ENCODE measurements around the gene TEX30.
"Not testable (repeated sequence)": the region's sequence is repeated elsewhere in the genome, so short reads cannot be mapped to it uniquely, and the experiment has no call there.

Gene TEX30

DNA sequence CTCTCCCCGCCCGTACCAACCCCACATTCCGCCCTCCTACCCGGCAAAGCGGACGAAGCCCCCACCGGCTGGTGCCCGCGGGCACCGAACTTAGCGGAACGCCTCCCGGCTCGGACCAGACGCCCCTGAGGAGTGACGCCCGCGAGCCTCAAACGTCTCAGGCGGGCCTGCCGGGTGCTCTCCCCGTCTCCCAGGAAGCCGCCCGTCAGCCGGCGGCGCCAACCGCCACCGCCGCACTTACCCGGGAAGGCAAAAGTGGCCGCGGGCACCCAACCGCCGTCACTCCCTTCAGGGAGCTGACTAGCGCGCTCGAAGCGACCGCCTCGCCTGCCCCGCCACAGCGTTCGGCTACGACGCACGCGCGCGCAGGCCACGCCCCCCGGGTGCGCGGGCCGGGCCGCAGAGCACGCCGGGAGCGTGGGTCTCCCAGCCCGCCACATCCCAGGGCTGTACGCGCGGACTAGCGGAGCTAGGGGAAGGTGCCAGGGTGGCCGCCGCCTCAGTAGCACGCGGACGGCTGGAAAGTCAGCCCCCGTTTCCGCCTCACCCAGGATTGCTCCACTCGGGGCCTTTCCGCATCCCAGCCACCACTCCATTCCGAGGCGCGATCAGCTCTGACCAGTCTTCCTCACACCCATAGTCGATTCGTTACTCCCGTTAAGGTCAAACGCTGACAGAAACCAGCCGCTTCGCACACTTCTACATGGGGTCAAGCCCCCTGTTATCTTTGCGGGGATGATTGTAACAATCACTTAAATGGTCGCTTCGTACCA lies at the start of gene TEX30:
Gene TEX30 (minus strand): TSS at position 346 of the 773 bp plus-strand sequence. CDS start 3,760 bp downstream, outside the sequence.
- peak; percentile 87 for DNase-seq (ENCODE audit: low read depth)

DNA sequence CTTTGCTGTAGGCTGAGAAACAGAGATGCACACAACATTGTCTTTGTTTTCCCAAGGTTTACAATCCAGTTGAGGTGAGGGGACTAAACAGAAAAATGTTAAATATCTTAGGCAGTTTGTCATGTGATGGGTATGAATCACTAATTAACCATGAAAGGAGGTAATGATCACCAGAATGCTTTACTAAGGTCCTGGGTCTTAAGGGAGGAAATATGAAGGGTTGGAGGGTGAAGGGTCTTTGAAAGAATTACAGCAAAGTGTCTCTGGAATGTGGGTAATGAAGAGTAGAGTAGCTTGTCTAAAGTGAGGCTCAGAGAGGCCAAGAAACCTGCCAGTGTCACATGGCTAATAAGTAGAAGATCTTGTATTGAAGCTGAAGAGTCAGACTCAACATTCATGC lies 44.3 kb upstream of the TEX30 start:
- DNase-seq (ENCODE audit: low read depth) = no peak

DNA sequence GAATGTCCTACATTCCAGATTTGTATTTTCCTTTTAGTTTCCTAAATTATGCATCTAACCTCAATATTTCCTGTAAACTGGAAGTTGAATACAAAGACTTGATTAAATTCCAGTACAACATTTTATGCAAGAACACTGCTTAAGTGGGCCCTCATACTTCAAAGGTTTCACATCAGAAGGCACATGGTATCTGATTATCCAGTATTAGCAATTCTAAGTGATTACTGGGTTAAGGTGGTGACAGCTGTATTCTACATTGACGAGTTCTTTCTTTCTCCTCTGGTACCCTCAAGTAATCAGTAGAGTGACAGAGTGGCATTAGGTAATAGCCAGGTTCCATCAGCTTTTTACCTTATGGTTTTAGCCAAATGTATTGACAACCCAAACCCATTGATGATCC lies 43.7 kb upstream of the TEX30 start:
- DNase-seq (ENCODE audit: low read depth) = no peak

DNA sequence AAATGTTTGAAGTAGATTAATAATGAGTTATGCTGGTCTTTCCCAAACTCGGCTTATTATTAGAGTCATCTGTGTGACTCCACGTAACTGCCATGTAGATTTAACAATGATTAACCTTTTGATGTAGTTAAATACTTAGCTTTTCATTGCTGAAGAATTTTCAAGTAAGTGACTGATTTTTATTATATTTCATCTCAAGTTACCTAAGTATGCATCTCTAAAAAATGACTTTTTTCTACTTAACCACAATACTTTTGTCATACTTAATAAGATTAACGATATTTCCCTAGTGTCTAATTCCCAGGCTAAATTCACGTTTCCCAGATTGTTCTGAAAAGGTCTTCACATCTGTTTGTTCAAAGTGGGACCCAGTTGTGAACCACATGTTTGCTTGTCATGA lies 43.1 kb upstream of the TEX30 start:
- DNase-seq (ENCODE audit: low read depth) = no peak

DNA sequence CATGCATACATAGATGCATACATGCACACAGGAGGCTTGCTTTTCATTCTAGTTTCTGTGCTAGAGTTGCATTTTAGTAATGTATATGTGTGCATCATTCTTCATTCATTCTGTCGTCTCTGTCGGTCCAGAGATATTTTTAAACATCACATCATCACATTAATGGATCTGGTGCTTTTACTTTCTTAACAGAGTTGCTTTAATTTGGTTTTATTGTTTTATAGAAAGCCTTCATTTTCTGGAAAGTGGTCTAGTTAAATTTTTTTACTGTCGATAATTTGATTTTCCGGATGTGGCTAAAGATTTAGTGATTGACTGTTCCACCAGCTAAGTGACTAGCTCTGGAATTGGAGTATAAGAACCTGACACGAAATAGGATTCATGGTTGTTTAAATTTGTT lies 42.2 kb upstream of the TEX30 start:
- DNase-seq (ENCODE audit: low read depth) = no peak

DNA sequence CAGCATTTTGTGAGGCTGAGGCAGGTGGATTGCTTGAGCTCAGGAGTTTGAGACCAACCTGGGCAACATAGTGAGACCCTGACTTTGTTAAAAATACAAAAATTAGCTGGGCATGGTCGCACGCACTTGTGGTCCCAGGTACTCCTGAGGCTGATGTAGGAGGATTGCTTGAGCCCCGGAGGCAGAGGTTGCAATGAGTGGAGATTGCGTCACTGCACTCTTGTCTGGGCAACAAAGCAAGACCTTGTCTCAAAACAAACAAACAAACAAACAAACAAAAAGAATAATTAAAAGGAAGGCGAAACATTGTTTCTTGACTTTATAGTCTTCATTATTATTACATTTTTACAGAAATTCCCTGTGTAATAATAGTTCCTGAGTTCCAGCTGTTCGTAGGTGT lies 41.2 kb upstream of the TEX30 start:
- DNase-seq (ENCODE audit: low read depth) = no peak

DNA sequence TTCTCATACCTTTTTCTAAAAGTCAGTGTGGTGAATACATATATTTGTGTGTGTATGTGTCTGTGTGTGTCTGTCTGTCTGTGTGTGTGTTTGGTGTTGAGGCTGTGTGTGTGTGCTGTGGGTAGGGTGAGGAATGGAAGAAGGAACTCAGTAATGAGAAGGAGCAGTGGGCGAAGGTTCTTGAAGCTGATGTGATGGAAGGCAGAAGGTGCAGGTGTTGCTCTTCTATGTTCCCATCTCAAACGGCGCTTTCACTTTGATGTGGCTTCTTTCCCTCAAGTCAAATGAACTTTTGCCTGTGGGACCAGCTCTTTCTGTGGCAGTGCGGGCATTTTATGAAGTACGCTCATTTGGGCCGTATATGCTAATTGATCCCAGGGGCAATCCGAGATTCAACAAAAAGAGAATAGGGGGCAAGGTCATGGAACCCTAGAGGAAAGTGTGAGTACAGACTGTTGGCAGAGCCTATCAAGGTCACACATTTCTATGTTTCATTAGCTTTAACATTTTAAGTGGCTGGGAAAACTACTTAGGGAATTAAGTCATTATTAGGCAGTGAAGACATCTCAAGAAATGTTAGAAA lies 40.5 kb upstream of the TEX30 start:
- DNase-seq (ENCODE audit: low read depth) = no peak

DNA sequence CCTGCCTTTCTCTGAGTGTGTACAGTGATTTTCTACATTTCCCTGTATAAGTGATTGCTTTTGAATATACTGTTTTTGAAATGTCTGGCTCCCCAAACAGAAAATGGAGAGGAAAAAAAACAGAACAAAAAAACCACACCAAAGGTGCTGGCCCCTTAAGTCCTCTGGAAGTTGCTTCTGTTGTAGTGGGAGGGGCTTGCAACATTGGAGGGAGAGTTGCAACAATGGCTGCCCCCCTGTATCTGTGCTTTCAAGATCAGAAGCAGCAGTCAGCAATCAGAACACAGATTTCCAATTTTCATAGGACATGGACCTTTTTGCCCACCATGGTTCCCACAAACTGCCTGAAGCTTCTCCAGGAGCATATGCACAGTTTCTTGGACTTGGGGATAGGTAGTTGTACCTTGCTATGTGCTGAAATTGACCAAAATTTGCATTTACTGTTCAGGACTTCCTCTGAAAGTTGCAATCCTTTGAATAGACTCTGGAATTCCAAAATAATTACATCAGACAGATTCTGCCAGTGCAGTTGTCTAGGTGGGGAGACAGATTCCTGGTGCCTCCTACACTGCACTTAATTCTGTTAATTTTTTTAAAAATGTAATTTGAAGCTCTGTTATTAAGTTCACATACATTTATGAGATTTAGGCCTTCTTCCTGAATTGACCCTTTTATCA lies 39.2 kb upstream of the TEX30 start:
- no peak for DNase-seq (ENCODE audit: low read depth)

DNA sequence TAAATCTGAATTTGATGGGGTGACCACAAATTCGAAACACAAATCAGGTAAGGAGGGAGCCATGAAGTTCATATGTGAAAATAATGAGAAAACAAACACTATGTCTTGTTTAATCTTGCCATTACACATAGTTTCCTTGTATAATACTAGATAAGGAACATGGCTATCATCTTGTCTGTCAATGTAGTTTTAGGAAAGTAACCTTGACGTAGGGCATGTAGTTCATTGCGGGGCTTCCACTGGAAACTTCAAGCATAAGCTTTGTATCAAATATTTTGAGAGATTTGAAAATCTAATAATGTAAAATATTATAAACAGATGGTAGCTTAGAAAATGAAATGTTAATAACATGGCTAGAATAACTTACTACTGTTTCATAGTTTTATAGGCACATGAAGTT lies 34.1 kb upstream of the TEX30 start:
- DNase-seq (ENCODE audit: low read depth) = no peak

DNA sequence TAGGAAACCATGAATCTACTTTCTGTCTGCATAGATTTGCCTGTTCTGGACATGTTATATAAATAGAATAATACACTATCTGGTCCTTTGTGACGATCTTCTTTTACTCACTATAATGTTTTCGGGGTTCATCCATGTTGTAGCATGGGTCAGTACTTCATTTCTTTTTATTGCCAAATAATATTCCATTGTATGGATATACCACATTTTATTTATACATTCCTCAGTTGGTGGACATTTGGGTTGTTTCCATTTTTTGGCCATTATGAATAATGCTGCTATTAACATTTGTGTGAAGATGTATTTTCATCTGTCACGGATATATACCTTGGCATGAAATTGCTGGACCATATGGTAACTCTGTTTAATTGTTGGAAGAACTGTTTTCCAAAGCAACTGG lies 32.1 kb upstream of the TEX30 start:
- no peak for DNase-seq (ENCODE audit: low read depth)

DNA sequence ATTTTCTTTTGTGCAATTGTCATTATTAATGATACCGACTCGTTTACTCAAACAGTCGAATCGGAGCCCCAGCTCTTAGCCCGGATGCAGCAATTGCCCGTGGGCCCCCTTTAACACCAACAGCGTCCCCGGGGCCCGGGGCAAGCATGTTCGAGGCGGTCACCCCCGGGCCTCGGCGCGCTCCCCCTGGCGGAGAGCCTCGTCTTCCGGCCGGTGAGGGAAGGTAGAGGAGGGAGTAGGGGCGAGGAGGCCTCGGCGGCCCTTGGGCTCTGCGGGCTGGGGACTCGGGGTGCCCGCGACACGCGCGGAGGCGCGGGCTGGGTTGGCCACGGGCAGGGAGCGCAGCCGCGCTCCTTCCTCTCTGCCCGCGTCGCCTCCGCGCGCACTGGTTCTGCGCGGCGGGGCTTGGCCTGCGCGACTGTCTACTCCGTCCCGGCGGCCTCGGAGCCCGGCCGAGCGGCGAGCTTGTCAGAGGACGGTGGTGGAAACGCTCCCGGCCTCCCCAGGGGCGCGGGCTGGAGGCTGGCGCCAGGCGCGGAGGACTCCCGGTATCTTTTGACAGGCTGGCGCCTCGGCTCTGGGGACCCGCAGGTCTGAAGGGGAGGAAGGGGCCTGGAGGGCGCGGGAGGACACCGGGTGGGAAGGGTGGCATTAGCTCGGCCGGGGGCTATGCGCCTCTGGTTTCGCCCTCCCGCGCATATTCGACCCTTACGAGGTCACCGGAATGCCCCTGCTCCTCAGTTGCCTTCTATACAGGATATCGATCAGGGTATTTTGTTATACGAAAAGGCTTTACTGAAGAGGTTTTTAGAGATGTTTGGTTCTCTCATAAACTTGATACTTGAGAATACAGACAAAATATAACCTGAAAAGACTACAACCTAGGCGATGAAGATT lies 26.8 kb upstream of the TEX30 start:
- DNase-seq (ENCODE audit: low read depth) = peak; percentile 78

DNA sequence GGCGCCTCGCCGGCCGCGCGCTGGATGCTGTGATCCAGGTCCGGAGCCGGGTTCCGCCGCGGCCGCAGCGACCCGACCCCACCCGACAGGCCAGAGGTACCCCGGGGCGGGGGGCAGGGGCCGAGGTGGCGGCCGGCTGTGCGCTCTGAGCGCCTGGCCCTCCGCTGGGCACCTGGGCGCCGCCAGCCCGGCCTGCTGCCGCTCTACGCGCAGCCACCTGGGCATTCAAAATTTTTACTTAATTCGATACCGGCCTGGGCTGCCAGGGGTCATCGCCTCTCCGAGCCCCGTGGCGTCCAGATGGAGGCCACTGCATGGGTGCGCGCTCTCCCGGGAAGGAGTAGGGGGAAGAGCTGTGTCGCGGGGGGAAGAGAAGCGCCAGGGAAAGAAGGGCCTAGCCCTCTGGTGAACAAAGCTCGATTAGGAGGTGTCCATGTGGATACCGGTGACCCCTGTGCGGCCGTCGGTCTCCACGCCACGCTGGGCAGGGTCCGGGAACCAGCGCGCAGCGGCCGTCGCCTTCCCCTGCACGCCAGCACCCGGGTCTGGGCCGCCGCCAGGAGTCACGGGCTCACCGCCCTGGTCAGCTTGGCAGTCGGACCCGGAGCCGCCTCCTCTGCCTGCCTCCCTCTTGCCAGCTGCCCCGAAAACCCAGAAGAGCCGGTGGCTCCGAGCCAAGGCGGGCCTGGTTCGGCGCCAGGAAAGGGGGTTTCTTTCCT lies 26.0 kb upstream of the TEX30 start:
- no peak for DNase-seq (ENCODE audit: low read depth)

DNA sequence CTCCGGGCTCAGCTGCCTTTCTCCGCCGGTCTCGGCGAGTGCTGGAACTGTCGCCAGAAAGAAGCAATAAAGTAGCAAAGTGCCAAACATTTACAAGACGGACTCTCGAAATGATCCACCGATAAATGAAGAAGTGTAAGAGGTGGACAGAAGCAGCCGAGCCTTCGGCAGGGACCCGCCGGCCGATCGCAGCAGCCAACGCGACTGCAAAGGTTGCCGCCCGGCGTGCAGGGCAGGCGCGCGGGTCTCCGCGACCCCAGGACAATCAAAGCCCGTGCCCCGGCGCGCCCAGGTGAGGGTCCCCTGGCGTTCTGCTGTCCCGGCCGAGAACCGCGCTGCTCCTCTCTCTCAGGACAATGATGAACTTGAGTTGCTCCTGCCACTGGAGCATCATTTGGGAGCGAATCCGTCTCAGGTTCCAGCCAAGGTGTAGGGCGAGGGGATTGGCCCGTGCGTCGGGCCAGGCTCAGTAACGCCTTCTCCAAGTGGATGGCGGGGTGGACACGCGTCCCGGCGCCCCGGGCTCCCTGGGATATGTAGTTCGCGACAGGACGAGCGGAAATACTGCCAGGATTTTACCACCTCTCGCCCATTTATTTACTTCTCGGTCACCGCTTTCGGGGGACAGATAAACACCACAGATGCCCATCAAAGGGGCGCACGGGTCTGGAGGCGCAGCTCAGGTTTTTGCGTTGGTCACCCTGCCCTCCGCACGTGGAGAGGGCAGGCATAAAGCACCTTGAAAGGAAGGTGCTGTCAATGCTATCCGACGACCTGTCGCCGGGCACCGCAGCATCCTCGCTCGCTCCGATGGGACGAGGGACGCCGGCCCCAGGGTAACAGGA lies 25.2 kb upstream of the TEX30 start, which contains the start of the genes BIVM and POGLUT2:
Gene BIVM (plus strand): TSS at position 539 of the 845 bp plus-strand sequence. CDS start 8,149 bp downstream, outside the sequence.
Gene POGLUT2 (minus strand): TSS at position 396 of the 845 bp plus-strand sequence. CDS start 306 bp downstream, at position 90.
- peak; percentile 38 for DNase-seq (ENCODE audit: low read depth)

DNA sequence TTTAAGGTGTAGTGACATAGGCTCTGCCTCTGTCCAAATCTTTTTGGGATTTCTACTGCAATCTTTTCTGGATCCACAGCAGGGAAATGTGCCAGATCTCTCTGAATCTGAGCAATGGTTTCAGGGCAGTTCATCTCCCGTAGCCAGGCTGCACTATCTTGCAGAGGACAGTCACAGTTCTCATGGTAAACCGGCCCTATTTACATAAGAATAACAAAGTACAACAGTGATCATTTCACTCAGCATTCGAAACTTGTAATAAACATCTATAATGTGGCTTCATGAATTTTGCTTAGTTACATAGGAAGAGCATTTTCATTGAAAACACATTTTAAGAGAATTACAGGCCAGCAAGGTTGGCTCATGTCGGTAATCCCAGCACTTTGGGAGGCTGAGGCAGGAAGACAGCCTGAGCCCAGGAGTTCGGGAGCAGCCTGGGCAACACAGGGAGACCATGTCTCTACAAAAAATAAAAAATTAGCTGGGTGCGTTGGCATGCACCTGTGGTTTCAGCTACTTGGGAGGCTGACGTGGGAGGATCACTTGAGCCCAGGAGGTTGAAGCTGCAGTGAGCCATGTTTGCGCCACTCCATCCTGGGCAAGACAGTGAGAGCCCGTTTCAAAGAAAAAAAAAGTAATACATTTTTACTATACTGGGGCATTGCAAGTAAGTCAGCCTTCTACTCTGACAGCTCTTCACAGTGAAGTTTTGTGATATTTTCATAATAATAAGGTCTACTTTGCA lies 20.2 kb upstream of the TEX30 start:
- DNase-seq (ENCODE audit: low read depth) = no peak

DNA sequence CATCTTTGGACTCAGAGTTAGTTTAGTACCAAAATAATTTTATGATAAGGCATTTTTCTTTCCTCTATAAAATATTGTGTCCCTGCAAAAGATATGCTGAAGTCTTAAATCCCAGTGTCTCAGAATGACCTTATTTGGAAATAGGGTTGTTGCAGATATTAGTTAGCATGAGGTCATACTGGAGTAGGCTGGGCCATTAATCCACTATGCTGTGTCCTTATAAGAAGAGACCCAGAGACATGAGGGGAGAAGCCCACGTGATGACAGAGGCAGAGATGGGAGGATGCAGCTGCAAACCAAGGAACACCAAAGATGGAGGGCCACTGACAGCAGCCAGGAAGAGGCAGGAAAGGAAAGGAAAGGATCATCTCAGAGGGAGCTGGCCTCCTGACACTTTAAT lies 18.8 kb upstream of the TEX30 start:
- DNase-seq (ENCODE audit: low read depth) = no peak

DNA sequence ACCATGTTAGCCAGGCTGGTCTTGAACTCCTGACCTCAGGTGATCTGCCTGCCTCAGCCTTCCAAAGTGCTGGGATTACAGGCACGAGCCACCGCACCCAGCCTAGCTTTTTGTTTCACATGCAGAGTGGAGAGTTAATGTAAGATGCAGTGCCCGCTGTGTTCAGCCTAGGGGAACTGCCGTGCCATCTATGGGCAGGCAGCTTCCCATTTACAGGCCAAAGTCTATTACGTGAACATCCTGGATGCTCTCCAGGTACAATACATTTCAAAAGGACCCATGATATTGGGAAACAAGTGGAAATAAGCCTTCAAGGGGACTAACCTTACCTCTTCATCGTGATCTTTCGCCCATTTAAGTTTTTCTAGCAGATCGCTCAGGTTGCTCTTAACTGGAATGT lies 15.1 kb upstream of the TEX30 start:
- no peak for DNase-seq (ENCODE audit: low read depth)

DNA sequence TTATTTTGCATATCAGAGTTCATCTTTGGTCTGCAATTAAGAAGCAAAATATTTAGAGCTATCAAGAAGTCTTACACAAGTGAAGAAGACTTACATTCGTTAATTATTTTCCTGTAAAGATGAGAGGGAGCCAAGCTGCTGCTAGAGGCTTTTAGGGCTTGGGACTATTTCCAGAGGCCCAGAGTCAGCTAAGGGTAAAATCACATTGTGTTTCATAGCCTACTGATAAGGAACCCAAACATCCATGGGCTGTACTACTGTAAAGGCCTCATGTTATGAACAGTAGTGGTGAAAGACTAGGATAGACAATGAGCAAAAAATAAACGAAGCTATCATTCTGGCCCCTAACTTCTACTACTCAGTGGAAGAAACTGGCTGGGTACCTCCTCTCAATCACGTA lies 10.9 kb upstream of the TEX30 start:
- no peak for DNase-seq (ENCODE audit: low read depth)

DNA sequence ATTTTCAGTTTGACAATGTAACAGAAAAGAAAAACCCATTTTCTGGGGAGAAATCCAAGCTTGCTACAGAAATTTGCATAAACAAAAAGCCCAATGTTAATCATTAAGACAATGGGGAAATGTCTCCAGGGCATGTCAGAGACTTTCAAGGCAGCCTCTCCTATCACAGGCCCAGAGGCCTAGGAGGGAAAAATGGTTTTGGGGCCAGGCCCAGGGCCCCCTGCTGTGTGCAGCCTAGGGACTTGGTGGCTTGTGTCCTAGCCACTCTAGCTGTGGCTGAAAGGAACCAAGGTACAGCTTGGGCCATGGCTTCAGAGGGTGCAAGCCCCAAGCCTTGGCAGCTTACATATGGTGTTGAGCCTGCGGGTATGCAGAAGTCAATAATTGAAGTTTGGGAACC lies 8.0 kb upstream of the TEX30 start:
- DNase-seq (ENCODE audit: low read depth) = no peak

DNA sequence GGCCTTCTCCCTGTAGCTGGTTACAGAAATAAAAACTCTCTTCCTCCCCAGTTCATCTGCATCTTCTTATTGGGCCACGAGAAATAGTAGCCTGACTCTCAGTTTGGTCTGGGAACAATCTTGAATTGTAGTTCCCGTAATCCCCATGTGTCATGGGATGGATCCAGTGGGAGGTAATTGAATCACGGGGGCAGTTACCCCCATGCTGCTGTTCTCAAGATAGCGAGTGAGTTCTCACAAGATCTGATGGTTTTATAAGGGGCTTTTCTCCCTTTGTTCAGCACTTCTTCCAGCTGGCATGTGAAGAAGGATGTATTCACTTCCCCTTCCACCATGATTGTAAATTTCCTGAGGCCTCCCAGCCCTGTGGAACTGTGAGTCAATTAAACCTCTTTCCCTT lies 7.1 kb upstream of the TEX30 start:
- DNase-seq (ENCODE audit: low read depth) = not testable (repeated sequence)

All from activated T-cell treated with anti-CD3 and anti-CD28 coated beads for 1 hour (primary cell).